Activated CD4-positive, alpha-beta T cell treated with anti-CD3 and anti-CD28 coated beads, Interleukin-10, Interleukin-2, amounts not matched to agents 100 ng/mL and 50 ng/mL, durations not matched to agents 16 hours and 8 hours (primary cell): ENCODE data around the gene ATP2A3.

Source experiments
- DNase-seq: peaks from one replicate; pipeline ENCODE4 v3.0.0-alpha.2; 2020

Gene ATP2A3

DNA sequence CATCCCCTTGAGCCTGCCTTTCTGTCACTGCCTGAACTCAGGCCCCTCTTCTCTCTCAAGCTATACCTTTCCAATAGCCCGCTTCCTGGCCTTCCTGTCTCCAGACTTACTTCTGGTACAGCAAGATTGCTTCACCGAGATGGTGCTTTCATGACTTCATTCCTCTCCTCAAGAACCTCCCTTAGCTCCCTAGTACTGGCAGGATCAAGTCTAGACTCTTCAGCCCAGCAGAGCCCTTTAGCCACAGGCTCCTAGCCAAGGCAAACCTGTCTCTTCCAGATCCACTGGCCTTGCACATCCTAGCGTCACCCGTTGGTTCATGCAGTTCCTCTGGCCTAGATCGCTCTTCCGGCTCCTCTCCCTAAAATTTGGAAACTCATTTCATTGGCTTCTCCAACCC is 6.4 kb upstream of the ATP2A3 start:
- no peak for DNase-seq

DNA sequence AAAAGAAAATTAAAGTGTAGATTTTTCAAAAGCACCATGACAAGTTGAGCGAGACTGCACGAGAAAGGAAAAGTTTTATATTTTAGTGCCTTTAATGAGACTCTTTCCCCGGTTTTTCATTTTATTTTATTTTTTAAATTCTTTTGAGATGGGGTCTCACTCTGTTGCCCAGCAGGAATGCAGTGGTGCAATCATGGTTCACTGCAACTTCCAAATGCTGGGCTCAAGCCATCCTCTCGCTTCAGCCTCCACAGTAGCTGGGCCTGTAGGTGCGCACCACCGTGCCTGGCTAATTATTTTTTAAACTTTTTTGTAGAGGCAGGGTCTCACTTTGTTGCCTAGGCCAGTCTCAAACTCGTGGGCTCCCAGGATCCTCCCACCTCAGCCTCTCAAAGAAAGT is 5.7 kb upstream of the ATP2A3 start:
- no peak for DNase-seq

DNA sequence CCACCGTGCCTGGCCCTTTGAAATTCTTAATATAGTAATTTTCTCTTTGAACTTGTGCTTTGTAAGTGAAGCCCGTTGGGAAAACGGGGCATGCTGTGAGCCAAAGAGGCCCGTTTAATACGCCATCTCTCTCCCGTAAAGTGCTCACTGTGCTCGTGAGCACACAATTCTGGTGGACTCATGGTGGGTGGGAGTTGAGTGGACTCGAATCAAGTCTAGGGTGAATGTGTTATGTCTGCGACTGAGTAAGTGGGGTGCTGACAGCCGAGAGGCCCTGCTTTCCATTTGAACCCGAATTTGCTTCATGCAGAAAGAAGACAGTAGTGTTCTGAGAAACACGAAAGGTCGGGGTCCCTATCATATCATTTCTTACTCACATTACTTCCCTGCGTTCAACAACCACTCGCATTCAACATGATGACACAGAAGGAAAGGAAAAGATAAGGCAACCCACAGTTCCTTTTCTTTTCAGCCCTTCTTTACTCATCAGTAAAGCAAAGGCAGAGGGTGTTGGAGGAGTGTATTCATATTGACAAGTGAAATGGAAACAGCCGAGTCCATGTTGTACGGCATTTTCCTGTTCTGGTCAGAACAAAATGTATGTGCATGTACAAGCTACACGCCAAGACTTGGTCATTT is 4.8 kb upstream of the ATP2A3 start:
- DNase-seq, result no peak

DNA sequence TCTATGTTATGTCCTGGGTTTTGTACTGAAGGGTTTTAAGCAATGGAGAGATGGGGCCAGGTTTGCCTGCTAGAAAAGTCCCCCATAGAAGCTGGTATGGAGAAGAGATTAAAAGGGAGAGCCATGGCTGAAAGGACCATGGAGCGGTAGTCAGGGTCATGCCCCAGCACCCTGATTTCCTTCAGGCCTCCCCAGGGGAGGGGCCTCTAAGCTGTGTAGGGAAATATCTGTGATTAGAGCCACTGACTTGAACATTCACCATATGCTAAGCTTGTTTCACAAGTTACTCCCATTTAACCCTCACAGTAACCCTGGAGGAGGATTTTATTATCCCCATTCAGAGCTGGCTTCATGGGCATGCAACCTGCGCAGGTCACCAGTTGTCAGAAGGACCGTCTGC is 3.8 kb upstream of the ATP2A3 start:
- no peak for DNase-seq

DNA sequence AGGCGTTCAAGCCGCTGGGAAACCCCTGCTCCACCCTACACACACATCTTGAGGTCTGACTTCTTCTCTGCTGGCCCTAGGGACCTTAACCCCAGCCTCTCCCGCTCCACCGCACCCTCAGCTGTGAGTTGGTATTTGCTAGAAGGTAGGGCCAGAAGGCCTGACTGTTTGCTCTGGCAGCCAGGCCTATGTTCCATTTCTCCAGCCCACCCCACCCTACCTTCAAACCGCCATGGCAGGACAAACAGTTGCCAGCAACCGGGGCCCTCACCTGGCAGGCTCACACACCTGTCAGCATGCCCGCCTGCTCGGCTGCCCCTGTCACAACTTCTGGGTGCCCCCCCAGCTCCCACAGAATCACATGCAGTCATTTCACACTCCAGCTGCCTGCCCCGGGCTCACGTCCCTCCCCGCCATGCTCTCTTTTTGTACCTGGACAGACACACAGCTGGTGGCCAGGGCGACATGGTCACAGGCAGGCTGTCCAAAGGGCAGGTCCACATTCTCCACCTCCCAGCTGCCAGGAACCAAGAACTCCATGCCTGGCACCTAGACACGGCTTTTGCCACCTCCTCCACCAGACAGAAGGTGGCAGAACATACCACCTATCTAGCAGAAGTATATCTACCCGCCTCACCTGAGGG is 2.6 kb upstream of the ATP2A3 start:
- no peak for DNase-seq

DNA sequence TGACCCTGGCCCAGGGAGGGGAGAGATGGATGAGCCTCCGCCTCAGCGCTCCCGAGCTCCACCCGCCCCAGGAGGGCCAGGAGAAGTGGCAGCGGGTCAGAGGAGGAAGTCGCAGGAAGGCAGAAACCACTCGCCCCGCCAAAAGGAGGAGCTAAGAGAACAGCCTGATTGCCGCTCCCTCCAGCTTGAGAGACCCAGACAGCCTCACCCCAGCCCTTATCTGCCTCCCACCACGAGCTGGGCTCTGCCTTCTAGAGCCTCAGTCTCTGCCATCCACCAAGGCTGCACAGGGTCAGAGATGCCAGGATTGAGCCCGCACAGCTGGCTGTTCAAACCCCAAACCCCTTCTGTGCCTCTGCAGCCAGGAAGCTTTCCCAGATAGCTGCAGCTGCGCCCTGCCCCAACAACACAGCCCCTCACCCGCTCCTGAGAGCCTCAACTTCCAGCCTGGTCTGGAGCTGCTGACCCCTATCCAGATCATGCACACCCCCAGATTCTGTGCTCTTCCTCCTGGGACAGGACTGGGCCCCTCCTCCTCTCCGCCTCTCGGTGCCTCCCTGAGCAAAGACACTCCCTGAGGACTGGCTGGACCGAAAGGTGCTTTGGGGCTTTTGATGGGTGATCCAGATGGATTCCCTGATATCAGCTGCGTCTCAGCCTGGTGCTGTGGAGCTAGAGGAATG is 1.0 kb upstream of the ATP2A3 start:
- DNase-seq, result peak; percentile 87

DNA sequence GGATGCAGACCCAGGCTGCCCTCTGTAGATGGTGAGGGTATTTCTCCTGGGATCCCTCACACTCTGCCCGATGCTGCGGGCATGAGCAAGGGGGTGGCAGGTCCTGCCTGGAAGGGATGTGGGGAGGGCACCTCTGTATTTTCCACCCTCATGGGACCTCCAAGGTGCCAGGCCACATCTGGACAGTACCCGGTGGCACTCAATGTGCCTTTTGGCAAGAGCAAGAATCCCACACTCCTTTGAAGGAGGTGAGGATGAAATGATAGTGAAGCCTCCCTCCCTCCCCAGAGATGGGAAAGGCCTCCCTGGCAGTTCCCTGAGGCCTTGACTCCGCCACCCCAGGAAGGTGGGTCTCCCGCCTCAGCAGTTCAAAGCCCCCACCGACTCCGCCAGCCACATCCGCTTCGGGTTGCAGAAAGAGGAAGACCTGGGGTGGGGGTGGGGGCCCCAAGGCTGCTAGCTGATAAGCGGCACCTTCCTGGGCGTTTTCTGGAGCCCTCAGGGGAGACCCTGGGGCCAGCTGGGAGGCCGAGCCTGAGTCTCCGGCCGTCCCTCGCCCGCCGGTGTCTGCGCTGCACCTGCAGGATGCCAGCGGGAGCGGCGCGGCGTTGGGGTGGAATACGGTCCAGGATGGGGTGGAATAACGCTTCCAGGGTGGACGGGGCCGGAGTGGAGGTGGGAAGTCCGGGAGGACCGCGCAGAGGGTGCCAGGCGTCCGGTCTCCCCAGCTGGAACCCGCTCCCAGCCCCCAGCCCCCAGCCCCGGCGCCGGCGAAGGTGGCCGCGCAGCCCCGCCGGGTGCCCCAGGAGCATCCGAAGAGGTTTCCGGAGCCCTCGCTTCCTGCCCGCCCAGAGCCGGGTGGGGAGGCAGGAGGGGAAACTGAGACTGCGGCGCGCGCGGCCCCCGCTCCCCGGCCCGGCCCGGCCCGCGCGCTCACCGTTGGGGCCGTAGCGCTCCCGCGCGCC is 718 bp downstream of the ATP2A3 start:
- DNase-seq, result peak; percentile 71

DNA sequence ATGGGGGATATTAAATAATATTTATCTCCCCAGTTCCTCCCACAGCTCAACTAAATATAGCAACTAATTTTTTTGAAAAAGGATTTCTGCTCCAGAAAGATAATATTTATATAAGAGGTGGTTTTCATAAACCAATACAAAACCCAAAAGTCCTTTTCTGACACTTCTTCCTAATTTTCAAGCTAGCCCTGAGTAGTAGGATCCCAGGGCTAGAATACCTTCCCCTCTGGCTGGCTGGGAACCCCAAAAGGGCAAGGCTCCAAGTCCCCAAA is 1.3 kb downstream of the ATP2A3 start:
- no peak for DNase-seq

DNA sequence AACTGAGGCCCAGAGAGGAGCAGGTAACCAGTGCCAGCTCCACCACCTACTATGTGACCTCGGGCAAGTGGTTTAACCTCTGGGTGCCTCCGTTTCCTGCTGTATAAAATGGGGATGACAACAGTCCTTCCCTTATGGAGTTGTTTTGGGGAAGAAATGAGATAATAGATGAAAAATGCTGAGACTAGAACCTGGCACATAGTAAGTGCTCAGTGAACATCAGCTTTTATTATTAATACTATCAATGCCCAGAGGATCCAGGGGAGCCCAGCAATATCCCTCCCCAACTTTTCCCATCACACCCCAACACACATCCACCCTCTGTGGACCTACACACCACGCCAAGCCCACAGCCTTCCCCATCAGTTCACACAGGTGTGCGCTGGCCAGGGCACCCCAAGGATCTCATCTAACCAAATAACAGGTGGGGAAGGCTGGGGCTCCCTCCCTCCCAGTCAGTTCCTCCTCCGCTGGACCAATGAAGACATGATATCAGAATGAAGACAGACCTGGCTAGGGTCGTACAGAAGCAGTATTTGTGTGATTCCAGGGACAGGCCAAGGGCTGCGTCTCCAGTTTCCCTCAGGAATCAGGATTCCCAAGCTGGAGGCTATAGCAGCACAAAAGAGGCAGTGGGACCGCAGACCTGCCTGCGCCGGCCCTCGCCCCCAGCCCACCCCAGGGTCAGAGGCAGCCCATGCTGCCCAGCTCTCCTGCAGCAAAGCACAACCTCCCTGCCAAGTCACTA is 1.8 kb downstream of the ATP2A3 start:
- no peak for DNase-seq

DNA sequence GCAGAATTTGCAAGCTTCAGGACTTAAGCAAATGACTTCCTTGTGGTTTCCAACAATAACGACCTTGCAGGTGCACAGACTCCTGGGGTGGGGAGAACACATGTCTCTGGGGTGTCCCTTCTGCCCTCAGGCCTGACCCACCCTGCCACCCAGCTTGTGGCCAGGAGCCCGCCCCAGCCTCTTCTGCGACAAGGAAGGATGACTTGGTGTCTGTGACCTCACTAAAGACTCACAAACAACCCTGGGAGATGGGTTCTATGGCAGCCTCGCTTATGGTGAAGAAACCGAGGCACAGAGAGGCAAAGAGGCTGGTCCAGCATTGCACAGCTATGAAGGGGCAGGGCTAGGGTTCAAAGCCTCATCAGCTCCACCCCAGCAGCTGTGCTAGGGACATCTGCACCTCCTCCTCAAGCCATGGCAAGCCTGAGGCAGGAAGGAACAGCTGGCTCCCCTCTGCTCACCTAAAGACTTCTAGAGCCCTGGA is 2.6 kb downstream of the ATP2A3 start:
- DNase-seq, result peak; percentile 44

DNA sequence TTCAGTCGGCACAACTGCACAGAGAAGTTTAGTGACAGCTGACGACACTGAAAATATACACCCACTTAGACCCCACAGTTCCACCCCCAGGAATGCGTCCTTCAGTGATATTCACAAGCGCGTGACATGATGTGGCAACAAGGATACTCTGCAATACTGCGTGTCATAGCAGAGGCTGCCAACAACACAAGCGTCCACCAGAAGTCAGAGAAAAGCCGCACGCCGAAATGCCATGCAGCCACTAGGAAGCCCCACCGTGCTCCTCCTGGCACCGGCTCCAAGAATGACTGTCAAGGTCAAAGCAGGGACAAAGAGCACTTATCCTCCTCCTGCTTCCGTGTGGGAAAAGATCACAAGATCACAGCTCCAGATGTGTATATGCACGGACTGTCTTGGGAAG is 3.5 kb downstream of the ATP2A3 start:
- no peak for DNase-seq

DNA sequence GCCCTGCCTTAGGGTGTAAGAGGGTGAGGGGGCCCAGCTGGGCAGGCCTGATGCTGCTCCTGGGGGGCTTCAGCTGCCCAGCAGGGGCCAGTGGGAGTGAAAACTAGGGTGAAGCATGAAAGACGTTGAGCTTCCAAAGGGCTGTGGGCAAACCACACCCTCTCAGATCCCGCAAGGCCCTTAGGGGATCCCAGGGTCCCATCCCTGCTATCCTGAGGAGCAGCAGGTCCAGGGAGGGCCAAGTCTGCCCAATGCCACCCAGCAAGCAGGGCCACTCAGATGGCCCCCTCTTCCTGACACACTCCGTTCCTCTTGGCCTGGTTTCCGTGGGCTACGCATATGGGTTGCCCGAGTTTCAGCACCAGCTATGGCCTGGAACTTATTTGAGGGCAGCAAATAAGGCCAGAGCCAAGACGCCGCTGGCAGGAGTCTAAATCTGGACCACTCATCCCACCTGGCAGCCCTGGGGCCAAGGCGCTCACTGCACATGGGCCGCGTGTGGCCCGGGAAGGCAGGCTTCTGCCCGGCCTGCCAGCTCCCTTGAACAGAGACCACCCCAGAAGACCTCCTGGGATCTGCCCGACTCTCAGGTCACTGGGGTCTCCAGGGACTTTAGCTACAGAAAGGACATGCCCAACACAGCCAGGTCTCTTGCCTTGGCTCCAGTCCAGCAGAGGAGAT is 4.2 kb downstream of the ATP2A3 start:
- DNase-seq, result no peak

DNA sequence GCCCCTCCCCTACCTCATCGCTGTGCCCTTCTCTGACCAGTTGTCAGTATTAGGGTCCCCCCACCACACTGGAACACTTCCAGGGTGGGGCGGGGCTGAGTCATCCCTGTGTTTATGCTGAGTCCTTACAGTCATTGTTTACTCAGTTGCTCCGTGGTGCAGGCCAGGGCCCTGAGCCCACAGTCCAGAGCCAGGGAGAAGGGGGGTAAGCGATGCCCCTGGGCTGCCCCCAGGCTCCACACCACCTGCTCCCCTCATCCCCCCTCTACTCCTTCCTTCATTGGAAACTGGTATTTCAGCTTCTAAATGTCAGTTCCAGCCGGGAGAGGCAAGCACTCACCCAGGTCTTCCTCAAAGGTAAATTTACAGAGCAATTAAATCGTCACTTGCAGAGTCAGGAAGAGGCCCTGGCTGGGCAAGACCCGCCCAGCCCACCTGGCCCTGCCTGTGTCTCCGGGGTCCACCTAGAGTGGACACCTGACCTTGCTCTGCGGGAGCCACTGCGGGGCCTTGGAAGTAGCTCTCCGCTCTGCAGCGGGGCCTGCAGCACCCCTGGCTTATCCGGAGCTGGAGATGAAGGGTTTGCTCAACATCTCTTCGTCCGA is 4.8 kb downstream of the ATP2A3 start:
- no peak for DNase-seq

DNA sequence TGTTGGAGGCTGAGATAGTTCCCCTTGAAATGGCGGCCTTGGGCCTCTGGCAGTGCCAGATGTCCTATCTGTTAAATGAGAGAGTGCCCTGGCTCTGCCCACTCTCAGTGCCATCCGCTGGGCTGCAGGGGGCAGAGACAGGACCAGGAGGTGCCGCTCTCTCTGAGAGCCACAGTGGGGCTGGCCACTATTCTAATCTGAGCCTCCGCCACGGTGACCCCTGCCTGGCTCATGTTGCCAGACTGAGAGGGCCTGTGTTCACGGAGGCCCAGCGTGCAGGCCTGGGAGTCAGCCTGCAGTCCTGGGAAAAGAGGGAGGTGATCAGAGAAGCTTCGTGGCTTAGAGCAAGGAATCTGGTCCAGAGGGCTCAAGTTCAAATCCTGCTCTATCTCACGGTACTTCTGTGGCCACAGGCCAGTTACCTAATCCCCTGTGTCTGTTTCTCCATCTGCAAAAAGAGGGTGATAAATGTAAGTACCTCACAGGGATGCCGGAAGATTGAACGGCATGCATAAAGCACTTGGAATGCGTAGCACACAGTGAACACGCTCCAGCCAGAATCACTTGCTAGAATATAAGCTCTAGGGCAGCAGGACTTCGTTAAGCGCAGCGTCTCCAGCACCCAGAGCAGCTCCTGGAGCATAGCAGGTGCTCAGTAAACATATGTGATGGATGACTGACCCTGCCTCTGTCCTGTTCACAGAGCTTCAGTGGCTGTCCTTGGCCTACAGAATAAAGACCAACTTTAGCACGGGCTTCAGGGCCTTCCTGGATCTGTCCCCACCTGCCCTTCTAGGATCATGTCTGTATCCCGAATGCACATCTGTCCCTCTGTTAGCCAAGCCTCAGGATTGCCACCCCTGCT is 6.3 kb downstream of the ATP2A3 start:
- DNase-seq, result no peak

DNA sequence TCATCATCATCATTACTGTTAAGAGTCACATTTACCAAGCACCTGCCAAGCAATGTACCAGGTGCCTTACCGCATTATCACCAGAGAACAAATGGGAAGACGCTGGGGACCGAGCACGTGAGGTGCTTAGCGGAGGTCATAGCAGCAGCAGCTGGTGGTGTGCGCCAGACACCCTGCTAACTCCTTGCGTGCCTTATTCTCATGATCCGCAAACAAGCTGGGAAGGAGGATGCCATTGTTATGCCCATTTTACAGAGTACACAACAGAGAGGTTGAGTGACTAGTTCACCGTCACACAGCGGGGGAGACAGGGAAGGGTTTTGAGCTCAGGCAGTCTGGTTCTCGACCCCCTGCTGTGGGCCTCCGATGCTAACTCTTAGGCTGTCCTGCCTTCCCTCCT is 7.3 kb downstream of the ATP2A3 start:
- no peak for DNase-seq

DNA sequence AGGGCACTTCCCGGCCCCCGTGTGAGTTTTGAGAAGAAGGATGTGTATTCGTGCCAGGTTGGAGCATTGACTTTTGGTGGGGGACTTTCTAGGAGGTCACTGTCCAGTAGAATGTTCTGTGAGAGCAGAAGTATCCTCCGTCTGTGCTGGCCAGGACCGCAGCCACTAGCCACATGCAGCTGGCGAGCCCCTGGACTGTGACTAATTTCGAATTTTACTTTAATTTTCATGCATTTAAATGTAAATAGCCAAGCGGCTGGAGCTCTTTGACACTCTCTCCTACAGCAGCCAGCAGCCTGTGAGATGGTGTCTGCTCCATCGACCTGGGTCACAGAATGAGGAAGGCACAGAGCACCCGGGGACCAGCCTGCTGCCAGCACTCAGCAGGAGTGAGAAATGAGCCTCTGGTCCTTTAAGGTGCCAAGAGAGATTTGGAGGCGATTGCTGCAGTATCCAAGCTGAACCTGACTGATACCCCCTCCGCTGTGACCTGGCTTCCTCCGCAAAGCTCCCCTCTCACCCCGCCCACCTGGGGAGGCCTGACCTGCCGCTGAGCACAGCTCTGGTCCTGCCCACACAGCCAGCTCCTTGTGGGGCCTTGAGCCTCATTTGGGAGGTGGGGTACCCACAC is 7.8 kb downstream of the ATP2A3 start:
- DNase-seq, result no peak

DNA sequence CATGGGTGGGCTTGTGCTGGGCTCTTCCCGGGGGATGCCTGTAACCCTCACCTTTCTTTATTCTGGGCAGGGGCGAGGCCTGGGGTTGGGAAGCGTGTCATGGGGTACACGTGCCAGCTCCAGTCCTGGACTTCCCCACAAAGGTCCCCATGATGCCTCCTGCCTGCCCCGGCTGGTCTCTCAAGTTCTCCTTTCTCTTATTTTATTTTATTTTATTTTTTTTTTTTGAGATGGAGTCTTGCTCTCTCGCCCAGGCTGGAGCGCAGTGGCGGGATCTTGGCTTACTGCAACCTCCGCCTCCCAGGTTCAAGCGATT is 8.6 kb downstream of the ATP2A3 start:
- DNase-seq, result no peak

DNA sequence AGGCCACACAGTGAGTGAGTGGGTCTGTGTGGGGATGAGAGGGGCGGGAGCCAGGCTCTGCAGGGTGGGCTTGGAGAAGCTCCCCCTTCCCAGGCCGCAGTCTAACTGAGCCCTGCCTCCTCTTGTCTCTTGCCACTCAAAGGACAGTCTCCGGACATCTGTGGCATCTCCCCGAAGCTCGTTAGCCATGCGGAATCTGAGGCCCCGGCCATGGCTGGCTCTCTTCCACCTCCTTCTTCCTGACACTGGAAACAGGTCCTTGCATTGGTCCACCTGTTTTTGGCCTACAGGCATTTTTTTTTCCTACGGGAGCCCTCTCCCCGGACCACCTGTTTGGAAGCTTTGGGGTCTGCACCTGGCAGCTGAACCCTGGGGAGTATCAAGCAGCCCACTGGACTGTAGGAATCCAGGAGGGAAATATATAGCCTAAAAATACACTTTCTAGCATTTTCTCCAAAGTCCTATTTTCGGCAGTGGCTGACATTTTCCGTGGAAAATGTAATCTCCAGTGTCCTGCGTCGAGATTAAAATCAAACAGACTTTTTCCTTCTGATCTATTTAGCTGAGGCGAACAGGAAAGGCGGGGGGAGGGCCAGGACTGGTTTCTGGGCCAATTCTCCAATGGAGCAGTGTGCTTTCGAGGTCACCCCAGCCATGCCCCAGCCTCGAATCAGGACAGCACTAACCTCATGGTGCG is 9.1 kb downstream of the ATP2A3 start:
- no peak for DNase-seq

DNA sequence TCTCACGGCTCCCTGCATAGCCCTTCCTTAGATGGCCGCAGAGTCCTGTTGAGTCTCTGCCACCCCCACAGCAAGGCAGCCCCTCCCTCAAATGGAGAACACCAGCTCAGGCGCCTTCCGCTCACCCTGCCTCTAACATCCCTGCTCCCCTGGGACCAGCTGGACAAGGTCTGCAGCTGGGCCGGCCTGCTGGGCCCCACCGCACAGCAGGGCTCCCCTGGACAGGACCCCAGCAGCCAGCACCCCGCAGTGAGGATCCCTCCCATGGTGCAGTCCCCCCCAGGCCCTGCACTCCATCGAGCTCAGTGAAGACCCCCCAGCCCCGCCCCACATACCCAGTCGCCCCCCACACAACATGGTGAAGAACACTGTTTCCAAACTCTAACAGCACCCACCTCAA is 10.2 kb downstream of the ATP2A3 start:
- no peak for DNase-seq

DNA sequence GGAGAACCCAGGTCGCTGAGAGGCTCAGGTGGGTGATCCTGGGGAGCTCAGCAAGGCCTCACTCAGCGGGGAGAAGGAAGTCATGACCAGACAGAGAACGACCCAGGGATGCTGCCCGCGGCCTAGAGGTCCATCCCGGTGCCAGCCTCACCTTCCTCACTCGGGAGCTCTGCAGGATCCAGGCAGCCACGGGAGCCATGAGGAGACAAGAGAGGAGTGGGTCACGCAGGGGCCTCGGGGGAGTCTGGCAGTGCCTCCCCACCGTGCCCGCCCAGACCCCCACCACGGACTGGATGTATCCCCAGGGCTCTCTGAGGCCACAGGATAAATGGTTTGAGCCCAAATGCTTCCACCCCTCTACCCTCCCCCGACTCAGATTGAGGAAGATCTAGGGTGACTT is 10.7 kb downstream of the ATP2A3 start:
- DNase-seq, result no peak
